CD14-positive monocyte (primary cell): ENCODE measurements around the gene PEX10. TPM values are rescaled to one million over a fixed set of nuclear protein-coding genes. Genes with fewer than 3 reads are reported as not detected.

ENCODE experiments used
- DNase-seq, 3 donors: peaks; one replicate each; pipeline ENCODE4 v3.0.0-alpha.2; 2011 to 2022
- H2AFZ ChIP-seq: 2 replicates; pipeline ENCODE4 v1.6.0; 2012; ENCODE audit warnings: mild to moderate bottlenecking, low read depth, low read length, inconsistent platforms; ENCODE audit not compliant: insufficient read depth, poor library complexity, severe bottlenecking
- H3K27ac ChIP-seq, 2 donors: 1 replicate in 1 of 2; 2 replicates in 1 of 2; pipeline ENCODE4 v1.5.1; 2012 to 2013; ENCODE audit warnings: low read length in 2 of 2, control low read depth in 1 of 2, inconsistent platforms in 1 of 2, low read depth in 1 of 2, mild to moderate bottlenecking in 1 of 2
- H3K27me3 ChIP-seq, 2 donors: one replicate each; pipeline versions ENCODE4 v1.6.0 to v1.6.1; 2011 to 2013; ENCODE audit warnings: low read length in 2 of 2; ENCODE audit not compliant: control insufficient read depth in 2 of 2, insufficient read depth in 2 of 2
- H3K36me3 ChIP-seq, 2 donors: replicated peaks in 1 of 2; 1 replicate in 1 of 2; 2 replicates in 1 of 2; pipeline versions ENCODE4 v1.5.1 to v1.6.1; 2012 to 2013; ENCODE audit warnings: low read length in 2 of 2, control low read depth in 1 of 2, inconsistent platforms in 1 of 2, mild to moderate bottlenecking in 1 of 2; ENCODE audit not compliant: insufficient read depth in 2 of 2, control insufficient read depth in 1 of 2
- H3K4me1 ChIP-seq, 2 donors: 1 replicate in 1 of 2; 2 replicates in 1 of 2; pipeline versions ENCODE4 v1.5.1 to v1.6.1; 2012 to 2013; ENCODE audit warnings: low read length in 2 of 2, control low read depth in 1 of 2, inconsistent platforms in 1 of 2, mild to moderate bottlenecking in 1 of 2, moderate library complexity in 1 of 2; ENCODE audit not compliant: insufficient read depth in 2 of 2, control insufficient read depth in 1 of 2
- H3K4me2 ChIP-seq: replicated peaks from 2 replicates; pipeline ENCODE3; 2012; ENCODE audit warnings: low read length, moderate library complexity, mild to moderate bottlenecking; ENCODE audit not compliant: poor library complexity, severe bottlenecking; ENCODE audit errors: extremely low read depth
- H3K4me3 ChIP-seq, 3 experiments: fragments of 200-600 bp in 1 of 3; sonication (generic) in 1 of 3; replicated peaks in 1 of 3; 1 replicate in 2 of 3; 2 replicates in 1 of 3; pipeline ENCODE4 v1.5.1; 2011 to 2013; ENCODE audit warnings: low read length in 3 of 3, mild to moderate bottlenecking in 3 of 3, control low read depth in 2 of 3, low read depth in 2 of 3, inconsistent platforms in 1 of 3, moderate library complexity in 1 of 3
- H3K79me2 ChIP-seq: 2 replicates; pipeline ENCODE4 v1.6.0; 2012; ENCODE audit warnings: mild to moderate bottlenecking, control low read depth, inconsistent platforms, low read length, moderate library complexity; ENCODE audit not compliant: insufficient read depth
- H3K9ac ChIP-seq: 2 replicates; pipeline ENCODE4 v1.6.0; 2017; ENCODE audit warnings: low read length, mild to moderate bottlenecking; ENCODE audit not compliant: insufficient read depth, poor library complexity, severe bottlenecking
- H3K9me3 ChIP-seq, 2 donors: replicated peaks in 1 of 2; 1 replicate in 1 of 2; 2 replicates in 1 of 2; pipeline versions ENCODE4 v1.5.1 to v1.6.1; 2012 to 2013; ENCODE audit warnings: low read length in 2 of 2, control low read depth in 1 of 2; ENCODE audit not compliant: control insufficient read depth in 1 of 2, insufficient read depth in 1 of 2
- H4K20me1 ChIP-seq: 2 replicates; pipeline ENCODE4 v1.6.0; 2012; ENCODE audit warnings: mild to moderate bottlenecking, low read length, control low read depth, moderate library complexity; ENCODE audit not compliant: insufficient read depth
- H3K27ac Mint-ChIP-seq, 7 donors: one replicate each; pipeline ENCODE4 v1.8.0; 2020; ENCODE audit warnings: mild to moderate bottlenecking in 7 of 7, mixed read lengths in 7 of 7, moderate library complexity in 6 of 7, inconsistent platforms in 2 of 7
- H3K27me3 Mint-ChIP-seq, 3 donors: one replicate each; pipeline ENCODE4 v1.8.0; 2021 to 2022; ENCODE audit warnings: low read depth in 3 of 3, mild to moderate bottlenecking in 3 of 3, mixed read lengths in 3 of 3, moderate library complexity in 3 of 3, inconsistent platforms in 1 of 3
- H3K36me3 Mint-ChIP-seq, 2 donors: one replicate each; pipeline ENCODE4 v1.8.0; 2020; ENCODE audit warnings: mixed read lengths in 2 of 2, inconsistent platforms in 1 of 2, mild to moderate bottlenecking in 1 of 2
- H3K4me1 Mint-ChIP-seq: one replicate; pipeline ENCODE4 v1.8.0; 2020; ENCODE audit warnings: mild to moderate bottlenecking, mixed read lengths
- H3K4me3 Mint-ChIP-seq, 2 donors: one replicate each; pipeline ENCODE4 v1.8.0; 2020; ENCODE audit warnings: mild to moderate bottlenecking in 2 of 2, mixed read lengths in 2 of 2, moderate library complexity in 1 of 2
- H3K9me3 Mint-ChIP-seq, 7 donors: one replicate each; pipeline ENCODE4 v1.8.0; 2020 to 2022; ENCODE audit warnings: mixed read lengths in 7 of 7, mild to moderate bottlenecking in 6 of 7, moderate library complexity in 6 of 7, inconsistent platforms in 2 of 7
- CTCF ChIP-seq: fragments of 200-600 bp; IDR thresholded peaks from one replicate; pipeline ENCODE4 v1.8.0; 2022; ENCODE audit warnings: antibody characterized with exemption, mild to moderate bottlenecking
- WGBS: methylation state at CpG from one replicate; pipeline ENCODE4 v1.1.5; 2013; ENCODE audit warnings: missing lambda C conversion rate; ENCODE audit not compliant: insufficient coverage; 5-methylcytosine and 5-hydroxymethylcytosine counted together
- intact Hi-C, 2 donors: fragments of 100-400 bp; cut with micrococcal nuclease; formaldehyde crosslinking; loops; one replicate each; pipeline versions ENCODE4 v1.15.0 to v1.15.1; 2023
- polyA plus RNA-seq, 3 donors: library from polyadenylated mRNA; depleted of rRNA in 1 of 3; unstranded in 2 of 3; stranded (reverse) in 1 of 3; fragments of 300-500 nt in 2 of 3; fragments of >200 nt in 1 of 3; fragmentation: Illumina TruSeq in 2 of 3; gene quantifications; 1 replicate in 2 of 3; 2 replicates in 1 of 3; pipeline ENCODE4 v1.2.3, GENCODE V29; 2012 to 2021

Gene PEX10
- polyA plus RNA-seq, 3 donors = 7.0 to 10.5 (median 8.2) TPM

- Mint-ChIP-seq H3K4me1 (no peaks in the 10 kb centered on the region), H3K4me3 (no peak overlapping the region), H3K36me3 (no peaks in the 10 kb centered on the region), H3K27me3 (peaks cover 4 to 16% (median 9%) of the 10 kb centered on the region in 3 donors), H3K27ac (no peak overlapping the region), H3K9me3 (peaks cover 11 to 15% (median 13%) of the 10 kb centered on the region in 7 donors)
- Histone ChIP-seq H3K9me3 (peaks cover 0 to 13% of the 10 kb centered on the region in 2 donors), H3K79me2 (no peaks in the 10 kb centered on the region), H3K36me3 (no peaks in the 10 kb centered on the region), H4K20me1 (no peaks in the 10 kb centered on the region), H3K9ac (no peak overlapping the region), H3K4me2 (no peak overlapping the region), H2AFZ (no peak overlapping the region), H3K27ac (no peak overlapping the region), H3K4me1 (no peaks in the 10 kb centered on the region), H3K4me3 (no peak overlapping the region), H3K27me3 (no peaks in the 10 kb centered on the region)
- no peak for DNase-seq
- no peak for TF ChIP-seq CTCF
- intact Hi-C loops = no loop called here
- 93% methylated on average over 5 of the region's 13 CpGs for WGBS
Observed at GRCh38 chr1:2433196-2433595, 20.8 kb upstream of the PEX10 start.

GRCh38 chr1:2432441-2432844 is 20.1 kb upstream of the PEX10 start:
- Mint-ChIP-seq H3K4me1 (no peaks in the 10 kb centered on the region), H3K27me3 (peaks cover 4 to 16% (median 9%) of the 10 kb centered on the region in 3 donors), H3K27ac (no peak overlapping the region), H3K9me3 (peaks cover 11 to 15% (median 13%) of the 10 kb centered on the region in 7 donors), H3K36me3 (no peaks in the 10 kb centered on the region), H3K4me3 (no peak overlapping the region)
- Histone ChIP-seq H3K27ac (no peak overlapping the region), H3K9me3 (peaks cover 0 to 13% of the 10 kb centered on the region in 2 donors), H3K4me3 (no peak overlapping the region), H4K20me1 (no peaks in the 10 kb centered on the region), H3K79me2 (no peaks in the 10 kb centered on the region), H3K4me2 (no peak overlapping the region), H3K4me1 (no peaks in the 10 kb centered on the region), H3K9ac (no peak overlapping the region), H3K36me3 (no peaks in the 10 kb centered on the region), H2AFZ (no peak overlapping the region), H3K27me3 (no peaks in the 10 kb centered on the region)
- intact Hi-C loops = no loop called here
- 94% methylated on average over 13 of the region's 16 CpGs for WGBS
- no peak for DNase-seq
- no peak for TF ChIP-seq CTCF
